Prostate gland (tissue), 2 donors: ENCODE data around the gene CETN3. TPM values are rescaled to one million over a fixed set of nuclear protein-coding genes. Genes with fewer than 3 reads are reported as not detected.

Source experiments
- DNase-seq: peaks from one replicate; pipeline ENCODE4 v3.0.0-alpha.2; 2019; ENCODE audit warnings: low spot score
- H3K27ac ChIP-seq, 2 donors: fragments of 200-600 bp; sonication (generic); 2 replicates each; pipeline ENCODE4 v1.5.1; 2017 to 2019
- H3K27me3 ChIP-seq: fragments of 200-600 bp; sonication (generic); replicated peaks from 2 replicates; pipeline ENCODE4 v1.5.1; 2019; ENCODE audit not compliant: insufficient read depth
- H3K36me3 ChIP-seq, 2 donors: fragments of 200-600 bp; sonication (generic); 1 replicate in 1 of 2; 2 replicates in 1 of 2; pipeline versions ENCODE4 v1.5.1 to v1.8.1; 2017 to 2019
- H3K4me1 ChIP-seq: fragments of 200-600 bp; sonication (generic); replicated peaks from 2 replicates; pipeline ENCODE4 v1.5.1; 2019
- H3K4me3 ChIP-seq, 2 donors: fragments of 200-600 bp; sonication (generic); 2 replicates each; pipeline ENCODE4 v1.5.1; 2017 to 2019
- H3K9me3 ChIP-seq: fragments of 200-600 bp; sonication (generic); 2 replicates; pipeline ENCODE4 v1.5.1; 2017
- CTCF ChIP-seq, 4 experiments: fragments of 200-600 bp in 2 of 4; fragments of 450-650 bp in 2 of 4; sonication (generic) in 2 of 4; IDR thresholded peaks; 1 replicate in 3 of 4; 2 replicates in 1 of 4; pipeline ENCODE4 v1.5.1; 2016 to 2019; ENCODE audit warnings: antibody characterized with exemption in 4 of 4, mild to moderate bottlenecking in 2 of 4, moderate library complexity in 2 of 4
- POLR2A ChIP-seq: fragments of 450-650 bp; IDR thresholded peaks from one replicate; pipeline ENCODE4 v1.6.1; 2016; ENCODE audit warnings: antibody characterized with exemption, mild to moderate bottlenecking
- POLR2AphosphoS5 ChIP-seq: sonication (generic); formaldehyde crosslinking; IDR thresholded peaks from one replicate; pipeline ENCODE4 v1.6.1; 2017; ENCODE audit warnings: antibody characterized with exemption
- WGBS: methylation state at CpG from one replicate; pipeline ENCODE4 v1.1.5; 2018; 5-methylcytosine and 5-hydroxymethylcytosine counted together
- intact Hi-C: fragments of 100-400 bp; cut with DNase I; formaldehyde crosslinking; loops from one replicate; pipeline ENCODE4 v1.14.2; 2022
- total RNA-seq, 2 donors: library from RNA; depleted of rRNA; stranded (reverse); fragments of >200 nt; gene quantifications; one replicate each; pipeline ENCODE4 v1.1.0, GENCODE V29; 2016

Gene CETN3
- total RNA-seq, 2 donors from 2014 or later: 13.3 to 29.0 TPM

DNA sequence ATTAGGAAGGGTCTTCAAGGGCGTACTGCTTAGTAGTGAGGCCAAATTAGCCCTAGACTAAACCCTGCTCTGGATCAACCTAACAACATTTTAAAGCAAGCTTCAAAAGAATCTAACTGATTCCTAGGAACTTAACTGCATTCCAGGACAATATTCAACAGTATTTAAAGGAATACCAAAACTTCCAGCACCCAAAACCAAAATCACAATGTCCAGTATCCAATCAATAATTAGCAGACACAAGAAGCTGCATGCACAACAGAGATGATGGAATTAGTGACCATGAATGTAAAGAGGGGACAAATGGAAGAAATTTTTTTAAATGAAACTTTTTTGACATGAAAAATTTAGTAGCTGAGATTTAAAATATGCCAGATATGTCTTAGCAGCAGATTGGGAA, 53.9 kb downstream of the CETN3 start:
- Histone ChIP-seq H3K36me3 (no peaks in the 10 kb centered on the region), H3K27me3 (no peaks in the 10 kb centered on the region), H3K9me3 (no peaks in the 10 kb centered on the region), H3K27ac (no peak overlapping the region), H3K4me1 (no peaks in the 10 kb centered on the region), H3K4me3 (no peak overlapping the region)
- DNase-seq: no peak
- 100% methylated on average over 1 of the region's 1 CpG for WGBS
- no peak for TF ChIP-seq POLR2A
- TF ChIP-seq POLR2AphosphoS5: no peak
- no peak for TF ChIP-seq CTCF (IDR thresholded peaks at IDR 0.05)
- intact Hi-C loops: no loop called here

DNA sequence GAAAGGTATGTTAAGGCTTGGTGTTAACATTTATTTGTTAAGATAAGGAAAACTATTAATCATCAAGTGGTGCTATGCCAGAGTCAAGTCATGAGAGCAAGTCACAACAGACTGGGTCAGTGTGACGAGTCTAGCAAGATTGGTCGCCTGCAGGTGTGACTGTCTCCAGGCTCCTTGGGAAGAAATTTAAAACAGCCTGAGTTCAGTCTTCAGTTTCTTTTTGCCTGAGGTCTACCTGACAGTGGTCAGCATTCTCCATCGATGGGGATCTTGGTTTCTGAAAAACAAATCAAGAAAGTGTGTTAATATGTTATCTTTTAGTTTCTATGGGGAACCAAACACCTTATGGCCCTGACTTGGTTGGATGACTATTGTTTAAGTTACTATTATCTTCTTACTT, 56.3 kb downstream of the CETN3 start:
- no peaks in the 10 kb centered on the region for H3K27me3 ChIP-seq
- H3K9me3 ChIP-seq: no peaks in the 10 kb centered on the region
- H3K36me3 ChIP-seq: no peaks in the 10 kb centered on the region
- no peak for DNase-seq
- 69% methylated on average over 3 of the region's 3 CpGs for WGBS
- TF ChIP-seq POLR2AphosphoS5 (no peak), POLR2A (no peak), CTCF (IDR thresholded peaks at IDR 0.05) (no peak)
- H3K4me1 ChIP-seq: no peaks in the 10 kb centered on the region
- no peak overlapping the region for H3K4me3 ChIP-seq
- intact Hi-C loops: no loop called here
- no peak overlapping the region for H3K27ac ChIP-seq

DNA sequence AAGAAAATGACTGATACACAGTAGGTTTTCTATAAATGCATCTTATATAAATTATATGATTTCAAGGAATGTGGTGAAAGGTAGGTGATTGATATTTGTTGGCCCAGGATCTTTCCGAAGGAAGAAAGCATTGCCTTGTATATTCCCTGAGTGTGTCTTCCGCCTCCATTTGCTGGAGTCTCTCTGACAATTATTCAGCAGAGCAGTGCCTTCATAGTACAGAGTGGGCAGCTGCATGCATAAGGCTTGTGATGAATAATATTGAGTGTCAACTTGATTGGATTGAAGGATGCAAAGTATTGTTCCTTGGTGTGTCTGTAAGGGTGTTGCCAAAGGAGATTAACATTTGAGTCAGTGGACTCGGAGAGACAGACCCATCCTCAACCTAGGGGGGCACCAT, 58.5 kb downstream of the CETN3 start:
- H3K4me3 ChIP-seq: no peak overlapping the region
- no peaks in the 10 kb centered on the region for H3K4me1 ChIP-seq
- DNase-seq: no peak
- TF ChIP-seq POLR2A: no peak
- no peak for TF ChIP-seq CTCF (IDR thresholded peaks at IDR 0.05)
- no peak for TF ChIP-seq POLR2AphosphoS5
- H3K9me3 ChIP-seq: no peaks in the 10 kb centered on the region
- intact Hi-C loops: no loop called here
- no peaks in the 10 kb centered on the region for H3K27me3 ChIP-seq
- no peak overlapping the region for H3K27ac ChIP-seq
- WGBS: 72% methylated on average over 3 of the region's 3 CpGs
- no peaks in the 10 kb centered on the region for H3K36me3 ChIP-seq

- intact Hi-C loops: no loop called here
Observed at GRCh38 chr5:90347462-90347861, 62.1 kb downstream of the CETN3 start.

More at GRCh38 chr5:90347462-90347861, 62.1 kb downstream of the CETN3 start:
- H3K27me3 ChIP-seq: no peaks in the 10 kb centered on the region
- no peaks in the 10 kb centered on the region for H3K4me1 ChIP-seq
- H3K4me3 ChIP-seq: no peak overlapping the region
- TF ChIP-seq POLR2A: no peak
- no peak for TF ChIP-seq CTCF (IDR thresholded peaks at IDR 0.05)
- TF ChIP-seq POLR2AphosphoS5: no peak
- H3K36me3 ChIP-seq: no peaks in the 10 kb centered on the region
- H3K27ac ChIP-seq: no peak overlapping the region
- H3K9me3 ChIP-seq: no peaks in the 10 kb centered on the region
- DNase-seq: no peak
